SK-N-SH (cell line): Measurements from ENCODE around the gene FRMD4B. TPM values are rescaled to one million over a fixed set of nuclear protein-coding genes. Genes with fewer than 3 reads are reported as not detected.

Experiments
- CTCF ChIA-PET: fragments of 300-600, 350-600 bp; formaldehyde crosslinking; extraction: SDS; loops from one replicate; lab custom pipeline; 2021; lab: Yijun Ruan, JAX
- POLR2A ChIA-PET: fragments of 350-600 bp; sonication (Branson Sonifier 250); formaldehyde crosslinking; extraction: SDS; loops from one replicate; lab custom pipeline; 2020; ENCODE audit warnings: antibody characterized with exemption, inconsistent platforms; lab: Yijun Ruan, JAX
- DNase-seq: peaks from one replicate; pipeline ENCODE4 v3.0.0; 2012
- H2AFZ ChIP-seq: fragments of 200-600 bp; sonication (generic); 2 replicates; pipeline ENCODE4 v1.8.1; 2016; ENCODE audit warnings: antibody characterized with exemption, mild to moderate bottlenecking, low read depth
- H3F3A ChIP-seq: fragments of 200-600 bp; sonication (generic); replicated peaks from 2 replicates; pipeline ENCODE3; 2016; ENCODE audit warnings: antibody characterized with exemption, mild to moderate bottlenecking; ENCODE audit not compliant: insufficient read depth
- H3K27ac ChIP-seq, 2 experiments: fragments of 200-500 bp in 1 of 2; fragments of 200-600 bp in 1 of 2; sonication (Bioruptor generic) in 1 of 2; sonication (generic), shearing (Covaris generic) in 1 of 2; 2 replicates each; pipeline versions ENCODE4 v1.5.1 to v1.6.1; 2014 to 2016; ENCODE audit warnings: low read depth in 2 of 2, inconsistent platforms in 1 of 2, low read length in 1 of 2, mild to moderate bottlenecking in 1 of 2, mixed read lengths in 1 of 2
- H3K27me3 ChIP-seq: fragments of 200-600 bp; sonication (generic), shearing (Covaris generic); 2 replicates; pipeline ENCODE4 v1.6.1; 2016; ENCODE audit warnings: mixed run types; ENCODE audit not compliant: insufficient read depth
- H3K36me3 ChIP-seq, 2 experiments: fragments of 200-500 bp in 1 of 2; fragments of 200-600 bp in 1 of 2; sonication (Bioruptor generic) in 1 of 2; sonication (generic) in 1 of 2; replicated peaks in 1 of 2; 2 replicates each; pipeline versions ENCODE3 to v1.5.1; 2014 to 2016; ENCODE audit warnings: low read length in 1 of 2, mild to moderate bottlenecking in 1 of 2; ENCODE audit not compliant: insufficient read depth in 2 of 2, control insufficient read depth in 1 of 2
- H3K4me1 ChIP-seq, 2 experiments: fragments of 200-500 bp in 1 of 2; fragments of 200-600 bp in 1 of 2; sonication (Bioruptor generic) in 1 of 2; sonication (generic), shearing (Covaris generic) in 1 of 2; 2 replicates each; pipeline versions ENCODE4 v1.5.1 to v1.6.1; 2014 to 2016; ENCODE audit warnings: low read depth in 1 of 2, low read length in 1 of 2, mixed run types in 1 of 2; ENCODE audit not compliant: insufficient read depth in 2 of 2, control insufficient read depth in 1 of 2
- H3K4me2 ChIP-seq: fragments of 200-600 bp; sonication (generic), shearing (Covaris generic); 2 replicates; pipeline ENCODE4 v1.6.1; 2017; ENCODE audit warnings: mixed run types
- H3K4me3 ChIP-seq, 2 experiments: fragments of 200-500 bp in 1 of 2; fragments of 200-600 bp in 1 of 2; sonication (Bioruptor generic) in 1 of 2; sonication (generic), shearing (Covaris generic) in 1 of 2; 2 replicates each; pipeline versions ENCODE4 v1.5.1 to v1.8.1; 2014 to 2016; ENCODE audit warnings: low read depth in 2 of 2, inconsistent platforms in 1 of 2, low read length in 1 of 2, mild to moderate bottlenecking in 1 of 2, mixed read lengths in 1 of 2, moderate library complexity in 1 of 2
- H3K79me2 ChIP-seq: fragments of 200-600 bp; sonication (generic); 2 replicates; pipeline ENCODE4 v1.8.1; 2017; ENCODE audit warnings: mild to moderate bottlenecking; ENCODE audit not compliant: insufficient read depth
- H3K9ac ChIP-seq: fragments of 200-600 bp; sonication (generic); 2 replicates; pipeline ENCODE4 v1.6.1; 2017; ENCODE audit warnings: mixed run types
- H3K9me2 ChIP-seq: fragments of 200-600 bp; sonication (generic); 2 replicates; pipeline ENCODE4 v1.6.1; 2017; ENCODE audit warnings: mixed run types
- H3K9me3 ChIP-seq: fragments of 200-600 bp; sonication (generic); 2 replicates; pipeline ENCODE4 v1.6.1; 2017; ENCODE audit warnings: mixed run types, mild to moderate bottlenecking, moderate library complexity
- H4K20me1 ChIP-seq: fragments of 200-600 bp; sonication (generic); 2 replicates; pipeline ENCODE4 v1.6.1; 2017; ENCODE audit warnings: mild to moderate bottlenecking, mixed run types; ENCODE audit not compliant: insufficient read depth
- CHD2 ChIP-seq: fragments of 150-350 bp; IDR thresholded peaks from 2 replicates; pipeline ENCODE4 v1.6.1; 2018; ENCODE audit warnings: low read length; ENCODE audit not compliant: partially characterized antibody
- ELF1 ChIP-seq: IDR thresholded peaks from 2 replicates; pipeline ENCODE4 v1.4.0; 2012
- EP300 ChIP-seq, 2 experiments: IDR thresholded peaks; 2 replicates each; pipeline versions ENCODE4 v1.4.0 to v1.6.1; 2012; ENCODE audit warnings: borderline replicate concordance in 1 of 2, low read depth in 1 of 2, low read length in 1 of 2
- FOXJ3 ChIP-seq: sonication (generic); formaldehyde crosslinking; IDR thresholded peaks from 2 replicates; pipeline ENCODE4 v1.5.1; 2020; ENCODE audit warnings: mild to moderate bottlenecking, missing genetic modification reagents
- IRF3 ChIP-seq: fragments of 150-350 bp; IDR thresholded peaks from 2 replicates; pipeline ENCODE4 v1.6.1; 2016; ENCODE audit warnings: mild to moderate bottlenecking, low read depth, low read length
- JUND ChIP-seq: IDR thresholded peaks from 2 replicates; pipeline ENCODE4 v1.4.0; 2012
- MEF2A ChIP-seq: IDR thresholded peaks from 2 replicates; pipeline ENCODE4 v1.4.0; 2012; ENCODE audit warnings: low read depth, borderline replicate concordance
- NFIC ChIP-seq: IDR thresholded peaks from 2 replicates; pipeline ENCODE4 v1.4.0; 2012; ENCODE audit warnings: borderline replicate concordance
- NRF1 ChIP-seq: IDR thresholded peaks from 2 replicates; pipeline ENCODE4 v1.6.1; 2012; ENCODE audit warnings: low read depth, mild to moderate bottlenecking, low read length
- PBX3 ChIP-seq: IDR thresholded peaks from 2 replicates; pipeline ENCODE4; 2012
- POLR2AphosphoS5 ChIP-seq: IDR thresholded peaks from 2 replicates; pipeline ENCODE4 v1.6.1; 2012; ENCODE audit warnings: low read depth, low read length
- RAD21 ChIP-seq: IDR thresholded peaks from 2 replicates; pipeline ENCODE4 v1.6.1; 2012; ENCODE audit warnings: mild to moderate bottlenecking, low read length
- SIN3A ChIP-seq: IDR thresholded peaks from 2 replicates; pipeline ENCODE4 v1.6.1; 2012; ENCODE audit warnings: low read depth, mild to moderate bottlenecking, low read length, moderate library complexity, borderline replicate concordance
- TEAD4 ChIP-seq: IDR thresholded peaks from 2 replicates; pipeline ENCODE4 v1.4.0; 2012; ENCODE audit warnings: mild to moderate bottlenecking, borderline replicate concordance; ENCODE audit not compliant: insufficient read depth
- YY1 ChIP-seq: IDR thresholded peaks from 2 replicates; pipeline ENCODE4 v1.4.0; 2012; ENCODE audit warnings: low read depth, mild to moderate bottlenecking
- WGBS: methylation state at CpG from one replicate; pipeline ENCODE4 v1.1.6; 2017; ENCODE audit warnings: low lambda C conversion rate; 5-methylcytosine and 5-hydroxymethylcytosine counted together
- polyA plus RNA-seq, 3 experiments: library from polyadenylated mRNA; depleted of rRNA; stranded (reverse); fragments of >200 nt; gene quantifications; 2 replicates each; pipeline ENCODE4 v1.2.3, GENCODE V29; 2012
- TF ChIP-seq, protein P1 (sequence below): IDR thresholded peaks from 2 replicates; pipeline ENCODE4 v1.4.0; 2012; ENCODE audit warnings: low read depth, borderline replicate concordance
- TF ChIP-seq, protein P2 (sequence below): fragments of 150-350 bp; IDR thresholded peaks from 2 replicates; pipeline ENCODE4 v1.6.1; 2017; ENCODE audit warnings: antibody characterized with exemption, low read length, low read depth, borderline replicate concordance

FRMD4B gene
- polyA plus RNA-seq, 1 of the 3 experiments (the other 2 are of a cell fraction): 0.53 TPM

- ChIA-PET POLR2A (no interaction called here), CTCF (interaction anchor here (2.1 kb wide), 1 partner anchor 57 kb away, joined by 5 read pairs; no protein-coding TSS in a partner anchor)
- Histone ChIP-seq H3K9me2 (no peaks in the 10 kb centered on the region), H2AFZ (no peak overlapping the region), H3K27ac (no peak overlapping the region), H3K36me3 (peaks cover 0 to 4% of the 10 kb centered on the region in 2 experiments), H3K9ac (no peak overlapping the region), H3K4me2 (no peak overlapping the region), H3K9me3 (no peaks in the 10 kb centered on the region), H3K27me3 (no peaks in the 10 kb centered on the region), H3K4me3 (no peak overlapping the region), H4K20me1 (no peaks in the 10 kb centered on the region), H3K79me2 (no peaks in the 10 kb centered on the region), H3K4me1 (no peaks in the 10 kb centered on the region; a peak in 1 of 4 replicates), H3F3A (peaks cover 3% of the 10 kb centered on the region)
- 80% methylated on average over 2 of the region's 2 CpGs for WGBS
- TF ChIP-seq NFIC (no peak), TEAD4 (no peak), FOXJ3 (no peak), PBX3 (no peak), ELF1 (no peak), POLR2AphosphoS5 (no peak), JUND (no peak), SIN3A (no peak)
- DNase-seq: no peak
These were observed 136.9 kb downstream of the FRMD4B start for GRCh38 chr3:69249001-69249400.

GRCh38 chr3:69248436-69248835 is 137.5 kb downstream of the FRMD4B start:
- no peaks in the 10 kb centered on the region for H3K9me2 ChIP-seq
- CTCF ChIA-PET: interaction anchor here (2.1 kb wide), 1 partner anchor 58 kb away, joined by 5 read pairs; no protein-coding TSS in a partner anchor

More at GRCh38 chr3:69248436-69248835, 137.5 kb downstream of the FRMD4B start:
- H2AFZ ChIP-seq: no peak overlapping the region
- no peak for DNase-seq
- H3K27ac ChIP-seq: no peak overlapping the region
- TF ChIP-seq, protein P1, sequence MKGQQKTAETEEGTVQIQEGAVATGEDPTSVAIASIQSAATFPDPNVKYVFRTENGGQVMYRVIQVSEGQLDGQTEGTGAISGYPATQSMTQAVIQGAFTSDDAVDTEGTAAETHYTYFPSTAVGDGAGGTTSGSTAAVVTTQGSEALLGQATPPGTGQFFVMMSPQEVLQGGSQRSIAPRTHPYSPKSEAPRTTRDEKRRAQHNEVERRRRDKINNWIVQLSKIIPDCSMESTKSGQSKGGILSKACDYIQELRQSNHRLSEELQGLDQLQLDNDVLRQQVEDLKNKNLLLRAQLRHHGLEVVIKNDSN: no peak
- TF ChIP-seq ELF1 (no peak), NRF1 (no peak), YY1 (no peak), CHD2 (no peak), EP300 (IDR thresholded peaks at IDR 0.05; ENCODE audit: borderline replicate concordance in 1 of 2, low read depth in 1 of 2, low read length in 1 of 2) (no peak), MEF2A (no peak), IRF3 (no peak), RAD21 (no peak)
- TF ChIP-seq, protein P2, sequence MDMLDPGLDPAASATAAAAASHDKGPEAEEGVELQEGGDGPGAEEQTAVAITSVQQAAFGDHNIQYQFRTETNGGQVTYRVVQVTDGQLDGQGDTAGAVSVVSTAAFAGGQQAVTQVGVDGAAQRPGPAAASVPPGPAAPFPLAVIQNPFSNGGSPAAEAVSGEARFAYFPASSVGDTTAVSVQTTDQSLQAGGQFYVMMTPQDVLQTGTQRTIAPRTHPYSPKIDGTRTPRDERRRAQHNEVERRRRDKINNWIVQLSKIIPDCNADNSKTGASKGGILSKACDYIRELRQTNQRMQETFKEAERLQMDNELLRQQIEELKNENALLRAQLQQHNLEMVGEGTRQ: no peak
- H3K36me3 ChIP-seq: peaks cover 0 to 4% of the 10 kb centered on the region in 2 experiments
- no peaks in the 10 kb centered on the region for H3K9me3 ChIP-seq
- H3K4me1 ChIP-seq: no peaks in the 10 kb centered on the region; a peak in 1 of 4 replicates
- H3K4me3 ChIP-seq: no peak overlapping the region; a peak in 1 of 4 replicates
- H3K9ac ChIP-seq: no peak overlapping the region
- WGBS: 80% methylated on average over 8 of the region's 8 CpGs
- no peak overlapping the region for H3K4me2 ChIP-seq
- POLR2A ChIA-PET: no interaction called here
- H4K20me1 ChIP-seq: no peaks in the 10 kb centered on the region
- H3F3A ChIP-seq: peaks cover 4% of the 10 kb centered on the region
- H3K27me3 ChIP-seq: no peaks in the 10 kb centered on the region
- no peaks in the 10 kb centered on the region for H3K79me2 ChIP-seq
